Measurements from ENCODE around the gene HOTAIR.

- TF ChIP-seq CTCF (conservative IDR thresholded peaks at IDR 0.05; ENCODE audit: low read depth, low read length) (peak; percentile 80), EZH2 (IDR thresholded peaks at IDR 0.05; ENCODE audit: borderline replicate concordance, low read depth, low read length, poor library complexity, severe bottlenecking) (no peak)
Measured at GRCh38 chr12:53989227-53990113, 14.7 kb upstream of the HOTAIR start.
